WERI-Rb-1 (cell line): Measurements from ENCODE around the gene HMX2.
"Not testable (repeated sequence)": the region's sequence is repeated elsewhere in the genome, so short reads cannot be mapped to it uniquely, and the experiment has no call there.

Experiments used
- DNase-seq: peaks from one replicate; pipeline ENCODE4 v3.0.0-alpha.2; 2020
- H3K27ac ChIP-seq: fragments of 250-450 bp; sonication (Bioruptor Pico); 2 replicates; pipeline ENCODE4 v1.5.1; 2020; ENCODE audit warnings: mild to moderate bottlenecking, moderate library complexity
- H3K27me3 ChIP-seq: fragments of 250-450 bp; sonication (Bioruptor Pico); 2 replicates; pipeline ENCODE4 v1.5.1; 2021; ENCODE audit warnings: mild to moderate bottlenecking, low read depth, moderate library complexity; ENCODE audit not compliant: insufficient read depth, severe bottlenecking
- H3K36me3 ChIP-seq: fragments of 250-450 bp; sonication (Bioruptor Pico); 2 replicates; pipeline ENCODE4 v1.5.1; 2020; ENCODE audit warnings: mild to moderate bottlenecking, moderate library complexity
- H3K4me3 ChIP-seq: 2 replicates; pipeline ENCODE4 v1.5.1; 2011; ENCODE audit warnings: low read depth, mild to moderate bottlenecking, control low read depth, low read length
- H3K9me3 ChIP-seq: fragments of 250-450 bp; sonication (Bioruptor Pico); 2 replicates; pipeline ENCODE4 v1.5.1; 2021; ENCODE audit warnings: mild to moderate bottlenecking, moderate library complexity; ENCODE audit not compliant: severe bottlenecking
- CTCF ChIP-seq: IDR thresholded peaks from 2 replicates; pipeline ENCODE4 v1.5.1; 2011; ENCODE audit warnings: low read depth, mild to moderate bottlenecking, control low read depth, inconsistent platforms, low read length

HMX2 gene

GRCh38 chr10:123158682-123159081, 10.7 kb downstream of the HMX2 start:
- no peak for DNase-seq
- peaks cover 92% of the 10 kb centered on the region for H3K36me3 ChIP-seq
- H3K4me3 ChIP-seq: no peak overlapping the region
- H3K27ac ChIP-seq: no peak overlapping the region
- TF ChIP-seq CTCF: no peak
- peaks cover 4% of the 10 kb centered on the region for H3K9me3 ChIP-seq
- H3K27me3 ChIP-seq: no peaks in the 10 kb centered on the region

DNA sequence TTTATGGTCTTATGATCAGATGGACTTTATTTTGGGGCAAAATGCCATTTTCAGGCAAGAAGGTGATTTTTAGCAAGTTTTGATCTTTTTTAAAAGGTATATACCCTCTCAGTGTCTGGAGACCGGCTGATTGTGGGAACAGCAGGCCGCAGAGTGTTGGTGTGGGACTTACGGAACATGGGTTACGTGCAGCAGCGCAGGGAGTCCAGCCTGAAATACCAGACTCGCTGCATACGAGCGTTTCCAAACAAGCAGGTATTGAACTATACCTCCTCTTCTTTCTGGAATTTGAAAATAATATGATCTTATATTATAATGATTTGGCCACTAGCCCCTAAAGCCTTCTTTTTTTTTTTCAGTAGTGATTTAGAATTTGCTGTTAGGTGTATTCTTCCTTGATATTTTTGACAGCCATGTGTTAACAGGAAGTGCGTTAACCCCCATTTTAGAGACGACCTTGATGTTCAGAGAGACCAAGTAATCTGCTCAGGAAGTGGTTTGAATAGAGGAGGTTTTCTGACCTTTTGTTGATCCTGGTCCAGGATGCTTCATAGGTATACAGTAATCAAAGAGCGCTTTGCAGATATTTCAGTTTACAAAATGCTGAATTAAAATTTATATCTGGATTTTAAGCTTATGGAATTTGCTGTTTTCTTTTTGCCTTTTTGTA, 12.5 kb downstream of the HMX2 start:
- H3K4me3 ChIP-seq: no peak overlapping the region
- no peaks in the 10 kb centered on the region for H3K9me3 ChIP-seq
- TF ChIP-seq CTCF: no peak
- H3K27me3 ChIP-seq: no peaks in the 10 kb centered on the region
- DNase-seq: no peak
- H3K36me3 ChIP-seq: peaks cover 97% of the 10 kb centered on the region
- H3K27ac ChIP-seq: no peak overlapping the region

GRCh38 chr10:123164319-123164718, 16.4 kb downstream of the HMX2 start:
- Histone ChIP-seq H3K9me3 (no peaks in the 10 kb centered on the region), H3K4me3 (no peak overlapping the region), H3K27ac (no peak overlapping the region), H3K36me3 (peaks cover 83% of the 10 kb centered on the region), H3K27me3 (no peaks in the 10 kb centered on the region)
- DNase-seq: no peak
- no peak for TF ChIP-seq CTCF

- Histone ChIP-seq H3K27me3 (no peaks in the 10 kb centered on the region), H3K36me3 (peaks cover 75% of the 10 kb centered on the region), H3K4me3 (no peak overlapping the region), H3K27ac (no peak overlapping the region), H3K9me3 (no peaks in the 10 kb centered on the region)
- no peak for DNase-seq
- no peak for TF ChIP-seq CTCF
These were observed 17.6 kb downstream of the HMX2 start for GRCh38 chr10:123165445-123166072.

DNA sequence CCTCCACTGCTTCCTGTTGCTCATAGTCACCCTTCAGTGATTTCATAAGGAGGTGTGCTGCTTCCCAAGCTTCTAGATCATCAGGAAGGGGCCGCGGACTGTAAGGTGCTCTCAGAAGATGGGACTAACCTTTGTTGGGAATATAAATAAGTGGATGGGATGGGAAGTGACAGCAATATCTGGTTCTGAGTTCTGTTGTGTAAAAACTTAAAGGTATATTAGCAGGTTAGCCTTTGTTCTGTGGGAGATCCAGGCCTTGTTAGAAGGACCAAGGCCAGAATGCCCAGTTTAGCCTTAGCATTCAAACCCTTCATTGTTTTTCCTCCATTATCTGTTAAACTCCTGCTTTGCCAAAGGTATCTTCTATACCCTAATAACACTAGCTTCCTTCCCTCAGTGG, 18.7 kb downstream of the HMX2 start:
- TF ChIP-seq CTCF: no peak
- no peak overlapping the region for H3K27ac ChIP-seq
- DNase-seq: no peak
- H3K4me3 ChIP-seq: no peak overlapping the region
- no peaks in the 10 kb centered on the region for H3K27me3 ChIP-seq
- peaks cover 66% of the 10 kb centered on the region for H3K36me3 ChIP-seq
- no peaks in the 10 kb centered on the region for H3K9me3 ChIP-seq

DNA sequence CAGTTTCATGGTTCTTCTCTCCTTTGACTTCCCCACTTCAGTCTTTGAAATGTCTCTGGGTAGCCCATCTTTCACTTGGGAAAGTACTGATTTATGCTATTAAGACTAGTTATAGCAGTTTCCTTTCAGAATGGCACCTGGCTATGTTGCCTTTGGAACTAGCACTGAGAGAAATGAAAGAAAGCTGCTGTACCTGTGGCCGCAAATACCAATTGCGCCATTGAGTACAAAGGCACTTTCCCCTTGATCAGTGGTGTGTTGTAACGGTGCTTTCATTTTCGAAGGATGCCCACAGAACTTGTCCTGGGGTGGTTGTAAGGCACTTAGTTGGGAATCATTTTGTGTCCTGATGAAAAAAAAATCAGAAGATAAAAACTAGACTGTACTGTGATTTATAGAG, 23.0 kb downstream of the HMX2 start:
- Histone ChIP-seq H3K9me3 (no peaks in the 10 kb centered on the region), H3K4me3 (no peak overlapping the region), H3K36me3 (peaks cover 35% of the 10 kb centered on the region), H3K27ac (no peak overlapping the region), H3K27me3 (no peaks in the 10 kb centered on the region)
- no peak for TF ChIP-seq CTCF
- DNase-seq: no peak

DNA sequence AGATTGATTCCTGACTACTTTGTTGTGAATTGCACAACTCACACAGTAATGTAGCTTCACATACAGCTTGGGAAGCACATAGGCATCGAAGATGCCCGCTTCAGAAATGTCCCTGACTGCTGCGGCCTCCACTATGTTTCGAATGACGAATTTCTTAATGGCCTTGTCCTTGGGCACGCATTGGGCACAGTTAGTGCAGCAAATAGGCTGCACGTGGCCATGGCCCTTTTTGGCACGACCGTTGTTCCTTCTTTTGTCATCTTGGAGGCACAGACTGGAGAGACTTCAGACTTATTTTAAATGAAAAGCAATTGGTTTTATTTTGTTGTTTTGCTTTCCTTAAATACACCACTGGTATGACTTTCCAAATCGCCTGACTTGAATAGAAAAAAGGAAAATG, 23.7 kb downstream of the HMX2 start:
- H3K27ac ChIP-seq, H3K9me3 ChIP-seq, H3K27me3 ChIP-seq, H3K4me3 ChIP-seq, DNase-seq: not testable (repeated sequence)
- H3K36me3 ChIP-seq: peaks cover 29% of the 10 kb centered on the region
